HL-60 (cell line): ENCODE data around the gene FSTL3.

ENCODE experiments used
- GABPA ChIP-seq: IDR thresholded peaks from 2 replicates; pipeline ENCODE4 v1.6.1; 2012; ENCODE audit warnings: low read depth
- POLR2AphosphoS5 ChIP-seq: IDR thresholded peaks from 2 replicates; pipeline ENCODE4 v1.6.1; 2012; ENCODE audit warnings: low read depth
- REST ChIP-seq: IDR thresholded peaks from 2 replicates; pipeline ENCODE4 v1.6.1; 2012; ENCODE audit warnings: low read depth; ENCODE audit not compliant: insufficient replicate concordance
- SPI1 ChIP-seq: IDR thresholded peaks from 2 replicates; pipeline ENCODE4 v1.6.1; 2012; ENCODE audit warnings: low read depth, mild to moderate bottlenecking, borderline replicate concordance
- TF ChIP-seq, protein P1 (sequence below): IDR thresholded peaks from one replicate; pipeline ENCODE4 v1.5.1; 2011; ENCODE audit warnings: low read length, control low read depth, inconsistent platforms; ENCODE audit not compliant: insufficient read depth

DNA sequence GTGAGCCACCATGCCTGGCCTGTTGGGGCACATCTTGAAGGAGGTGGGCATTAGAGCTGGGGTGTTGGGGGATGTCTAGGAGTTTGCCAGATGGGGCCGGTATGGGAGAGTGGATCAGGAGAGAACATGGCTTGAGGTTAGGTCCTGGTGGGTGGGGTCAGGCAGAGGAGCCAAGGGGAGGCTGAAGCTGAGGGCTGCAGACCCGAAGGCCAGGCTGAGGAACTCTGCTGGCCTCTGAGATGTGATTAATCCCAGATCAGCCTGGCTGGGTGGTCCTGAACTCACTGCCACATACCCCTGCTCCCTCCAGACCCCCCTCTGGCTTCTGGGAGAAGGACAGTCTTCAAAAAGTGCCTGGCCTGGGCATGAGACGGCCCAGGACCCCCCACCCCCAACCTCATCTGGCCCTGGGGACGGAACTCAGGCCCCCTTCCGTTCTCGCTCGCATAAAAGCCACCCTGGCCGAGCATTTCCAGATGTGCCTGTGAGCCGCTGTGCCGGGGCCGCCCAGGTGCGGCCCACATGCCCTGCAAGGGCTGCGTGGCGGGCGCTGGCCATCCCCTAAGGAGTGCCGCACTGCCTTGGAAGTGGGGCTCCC, 2.7 kb downstream of the FSTL3 start:
- TF ChIP-seq, protein P1, sequence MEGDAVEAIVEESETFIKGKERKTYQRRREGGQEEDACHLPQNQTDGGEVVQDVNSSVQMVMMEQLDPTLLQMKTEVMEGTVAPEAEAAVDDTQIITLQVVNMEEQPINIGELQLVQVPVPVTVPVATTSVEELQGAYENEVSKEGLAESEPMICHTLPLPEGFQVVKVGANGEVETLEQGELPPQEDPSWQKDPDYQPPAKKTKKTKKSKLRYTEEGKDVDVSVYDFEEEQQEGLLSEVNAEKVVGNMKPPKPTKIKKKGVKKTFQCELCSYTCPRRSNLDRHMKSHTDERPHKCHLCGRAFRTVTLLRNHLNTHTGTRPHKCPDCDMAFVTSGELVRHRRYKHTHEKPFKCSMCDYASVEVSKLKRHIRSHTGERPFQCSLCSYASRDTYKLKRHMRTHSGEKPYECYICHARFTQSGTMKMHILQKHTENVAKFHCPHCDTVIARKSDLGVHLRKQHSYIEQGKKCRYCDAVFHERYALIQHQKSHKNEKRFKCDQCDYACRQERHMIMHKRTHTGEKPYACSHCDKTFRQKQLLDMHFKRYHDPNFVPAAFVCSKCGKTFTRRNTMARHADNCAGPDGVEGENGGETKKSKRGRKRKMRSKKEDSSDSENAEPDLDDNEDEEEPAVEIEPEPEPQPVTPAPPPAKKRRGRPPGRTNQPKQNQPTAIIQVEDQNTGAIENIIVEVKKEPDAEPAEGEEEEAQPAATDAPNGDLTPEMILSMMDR, result no peak
- TF ChIP-seq REST (no peak), POLR2AphosphoS5 (no peak), GABPA (no peak), SPI1 (no peak)
